Right cardiac atrium (tissue), 5 donors: ENCODE data around the gene ARMH2. TPM values are rescaled to one million over a fixed set of nuclear protein-coding genes. Genes with fewer than 3 reads are reported as not detected.

Source experiments
- ATAC-seq, 2 donors: fragments of 200-7000 bp; cut with Tn5 transposase; one replicate each; pipeline versions ENCODE4 v1.8.0 to v1.9.1; 2020; ENCODE audit warnings: moderate library complexity in 2 of 2, mild to moderate bottlenecking in 1 of 2
- DNase-seq, 3 donors: peaks; one replicate each; pipeline ENCODE4 v3.0.0-alpha.2; 2020
- H3K27ac ChIP-seq: one replicate; pipeline ENCODE4 v1.5.1; 2013; ENCODE audit warnings: mild to moderate bottlenecking, low read length, control low read depth, moderate library complexity
- H3K27me3 ChIP-seq: one replicate; pipeline ENCODE4 v1.6.1; 2013; ENCODE audit not compliant: control insufficient read depth, insufficient read depth
- H3K4me1 ChIP-seq: one replicate; pipeline ENCODE4 v1.6.1; 2013; ENCODE audit warnings: low read length; ENCODE audit not compliant: control insufficient read depth, insufficient read depth
- H3K4me3 ChIP-seq: one replicate; pipeline ENCODE4 v1.5.1; 2013; ENCODE audit warnings: low read length, control low read depth
- H3K9me3 ChIP-seq: one replicate; pipeline ENCODE4 v1.6.1; 2013; ENCODE audit warnings: low read length; ENCODE audit not compliant: control insufficient read depth
- WGBS: extraction: QIAGEN DNeasy Blood & Tissue Kit; methylation state at CpG from one replicate; pipeline ENCODE4 v1.1.7; 2013; 5-methylcytosine and 5-hydroxymethylcytosine counted together
- intact Hi-C, 4 donors: fragments of 100-400 bp; cut with DNase I; formaldehyde crosslinking; loops; one replicate each; pipeline versions ENCODE4 v1.11.0 to v1.14.0; 2022 to 2023
- polyA plus RNA-seq: library from polyadenylated mRNA; stranded (reverse); fragments of 200-250 nt; gene quantifications from one replicate; pipeline ENCODE4 v1.2.3, GENCODE V29; 2013
- total RNA-seq, 4 donors: library from RNA; stranded (reverse); fragmentation: NEBNext Ultra II Directional; extraction: Animal tissue kit (Norgen Biotek cat#: 25700); gene quantifications; one replicate each; pipeline ENCODE4 v1.2.1, GENCODE V29; 2021
- donor health status: healthy with polysubstance abuse.
- donor health status: DM: no; HTN: yes; CAD: no.
- donor health status: DM: no; HTN: no; CAD: no.
- donor health status: DM: no; HTN: yes; CAD: no; lungs with severe emphysema.
- donor health status: DM: yes; HTN: yes; CAD: no.

ARMH2 gene
- total and polyA plus RNA-seq, 5 donors = not detected

- no peaks in the 10 kb centered on the region for H3K27me3 ChIP-seq
- no peak for DNase-seq
- intact Hi-C loops = no loop called here
- 94% methylated on average over 1 of the region's 1 CpG for WGBS
- no peak for ATAC-seq
- no peaks in the 10 kb centered on the region for H3K4me1 ChIP-seq
- H3K9me3 ChIP-seq = no peaks in the 10 kb centered on the region
- H3K27ac ChIP-seq = no peak overlapping the region
- no peak overlapping the region for H3K4me3 ChIP-seq
Measured at GRCh38 chr6:24832794-24833193, 34.1 kb upstream of the ARMH2 start.

DNA sequence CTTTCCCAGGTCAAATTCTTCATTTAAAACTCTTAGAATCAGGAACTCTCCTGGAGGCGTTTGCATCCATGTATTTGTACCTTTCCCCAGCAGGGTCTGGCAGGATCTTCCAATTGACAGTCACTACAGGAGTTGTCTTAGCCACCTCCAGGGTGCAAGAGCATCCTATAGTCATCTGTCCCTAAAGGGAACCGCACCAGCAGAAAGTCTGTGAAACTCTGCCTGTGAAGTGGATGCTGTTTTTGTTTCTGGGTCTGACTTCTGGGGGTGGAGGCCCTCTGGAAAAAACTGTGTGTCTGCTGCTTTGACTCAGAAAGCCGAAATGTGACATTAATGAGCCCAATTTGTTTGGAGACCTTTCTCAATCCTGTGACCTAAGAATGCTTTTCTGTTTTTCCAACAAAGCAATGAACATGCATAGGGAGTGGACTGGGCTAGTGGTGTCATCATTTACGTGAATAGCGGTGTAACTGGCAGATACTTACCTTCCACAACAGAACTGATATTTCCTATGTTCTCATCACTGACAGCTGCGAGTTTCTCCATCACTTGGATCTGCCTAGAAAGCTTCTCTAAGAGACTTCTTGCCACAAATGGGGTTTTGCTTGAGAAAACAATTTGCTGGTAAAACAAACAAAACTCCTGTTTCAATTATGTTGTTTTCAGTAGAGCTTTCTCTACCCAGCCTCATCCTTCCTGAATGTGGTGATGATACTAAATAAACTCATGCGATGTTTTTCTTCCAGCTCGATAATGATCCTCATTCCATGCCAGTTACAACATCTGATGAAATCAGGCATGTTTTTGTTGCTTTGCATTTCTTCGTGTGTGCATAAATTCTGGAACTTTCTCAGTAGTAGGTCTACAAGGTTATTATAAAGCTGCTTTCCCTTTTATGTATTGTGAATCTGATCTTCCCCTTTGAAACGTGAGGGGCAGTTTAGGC is 33.3 kb upstream of the ARMH2 start:
- Histone ChIP-seq H3K27me3 (no peaks in the 10 kb centered on the region), H3K4me1 (no peaks in the 10 kb centered on the region), H3K4me3 (no peak overlapping the region), H3K27ac (no peak overlapping the region), H3K9me3 (no peaks in the 10 kb centered on the region)
- intact Hi-C loops = no loop called here
- no peak for ATAC-seq
- no peak for DNase-seq
- 79% methylated on average over 10 of the region's 10 CpGs for WGBS

- Histone ChIP-seq H3K4me1 (no peaks in the 10 kb centered on the region), H3K9me3 (no peaks in the 10 kb centered on the region), H3K4me3 (no peak overlapping the region), H3K27me3 (no peaks in the 10 kb centered on the region), H3K27ac (no peak overlapping the region)
- DNase-seq (no peak), ATAC-seq (no peak)
- intact Hi-C loops = no loop called here
- 88% methylated on average over 3 of the region's 3 CpGs for WGBS
Measured at GRCh38 chr6:24829657-24830056, 30.9 kb upstream of the ARMH2 start.

- Histone ChIP-seq H3K9me3 (no peaks in the 10 kb centered on the region), H3K27ac (no peak overlapping the region), H3K27me3 (no peaks in the 10 kb centered on the region), H3K4me1 (no peaks in the 10 kb centered on the region), H3K4me3 (no peak overlapping the region)
- intact Hi-C loops = no loop called here
- WGBS = 84% methylated on average over 8 of the region's 8 CpGs
- DNase-seq (no peak), ATAC-seq (no peak)
Measured at GRCh38 chr6:24827970-24828369, 29.3 kb upstream of the ARMH2 start.

DNA sequence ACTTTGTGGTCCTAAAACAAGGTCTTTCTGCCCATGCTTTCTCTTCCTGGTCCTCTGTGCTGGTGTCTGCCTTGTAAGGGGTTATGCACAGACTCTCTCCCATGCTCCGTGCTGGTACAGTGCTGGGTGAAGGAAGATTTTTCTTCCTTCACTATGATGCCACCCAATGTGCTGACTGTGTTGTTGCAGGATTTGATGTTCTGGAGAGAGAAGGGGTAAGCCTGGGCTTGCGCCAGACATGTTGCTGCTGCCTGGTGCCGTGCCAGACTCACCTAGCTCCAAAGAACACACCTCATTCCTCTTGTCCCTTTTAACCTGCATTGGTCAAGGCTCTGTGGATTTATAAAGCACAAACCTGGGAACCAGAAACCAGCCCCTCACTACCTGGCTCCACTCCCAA is 28.4 kb upstream of the ARMH2 start:
- Histone ChIP-seq H3K27me3 (no peaks in the 10 kb centered on the region), H3K4me1 (no peaks in the 10 kb centered on the region), H3K4me3 (no peak overlapping the region), H3K27ac (no peak overlapping the region), H3K9me3 (no peaks in the 10 kb centered on the region)
- no peak for ATAC-seq
- no peak for DNase-seq
- 84% methylated on average over 3 of the region's 3 CpGs for WGBS
- intact Hi-C loops = no loop called here

GRCh38 chr6:24825130-24825630 is 26.5 kb upstream of the ARMH2 start:
- no peaks in the 10 kb centered on the region for H3K9me3 ChIP-seq
- intact Hi-C loops = no loop called here
- no peak overlapping the region for H3K4me3 ChIP-seq
- no peak for ATAC-seq
- H3K27ac ChIP-seq = no peak overlapping the region
- WGBS = 59% methylated on average over 2 of the region's 2 CpGs
- H3K27me3 ChIP-seq = no peaks in the 10 kb centered on the region
- no peaks in the 10 kb centered on the region for H3K4me1 ChIP-seq
- DNase-seq = no peak

DNA sequence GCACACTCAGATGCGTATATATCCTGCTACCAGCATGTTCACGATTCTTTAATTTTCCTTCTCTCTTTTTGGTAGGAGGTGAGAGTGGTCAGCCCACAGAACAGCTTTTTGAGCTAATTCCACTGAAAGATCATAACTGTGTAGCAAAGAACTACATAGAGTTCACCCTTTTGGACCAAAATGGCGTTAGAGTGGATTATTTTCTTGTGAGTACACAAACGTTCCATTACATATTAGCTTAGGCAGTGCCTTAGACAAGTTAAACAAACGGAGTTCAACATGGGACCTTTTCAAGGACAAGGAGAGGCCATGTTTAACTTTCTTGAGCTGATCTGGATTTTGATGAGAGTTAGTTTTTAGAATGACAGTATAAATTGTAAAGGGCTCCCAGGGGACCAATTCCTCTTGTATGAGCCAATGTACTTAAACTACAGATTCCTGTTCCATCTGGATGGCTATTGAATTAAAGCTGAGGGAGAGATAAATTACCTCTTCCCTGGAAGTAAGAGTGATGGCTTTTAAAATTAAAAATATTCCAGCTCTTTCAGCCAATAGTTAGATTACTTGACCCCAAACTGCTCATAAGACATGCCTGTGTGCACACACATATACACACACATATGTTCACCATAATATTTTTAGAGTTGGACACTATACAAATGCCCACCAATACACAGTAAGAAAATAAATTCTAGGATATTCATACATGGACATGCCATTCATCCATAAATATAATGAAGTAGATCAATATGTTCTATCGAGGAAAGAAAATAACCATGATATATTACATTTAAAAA is 25.6 kb upstream of the ARMH2 start:
- Histone ChIP-seq H3K9me3 (no peaks in the 10 kb centered on the region), H3K4me1 (no peaks in the 10 kb centered on the region), H3K27ac (no peak overlapping the region), H3K4me3 (no peak overlapping the region), H3K27me3 (no peaks in the 10 kb centered on the region)
- DNase-seq = no peak
- no peak for ATAC-seq
- intact Hi-C loops = no loop called here
- WGBS = 84% methylated on average over 6 of the region's 6 CpGs

GRCh38 chr6:24823185-24823584 is 24.5 kb upstream of the ARMH2 start:
- intact Hi-C loops = no loop called here
- no peaks in the 10 kb centered on the region for H3K9me3 ChIP-seq
- no peak overlapping the region for H3K27ac ChIP-seq
- ATAC-seq = no peak
- H3K4me1 ChIP-seq = no peaks in the 10 kb centered on the region
- no peak for DNase-seq
- H3K27me3 ChIP-seq = no peaks in the 10 kb centered on the region
- H3K4me3 ChIP-seq = no peak overlapping the region
- WGBS = 81% methylated on average over 2 of the region's 2 CpGs

DNA sequence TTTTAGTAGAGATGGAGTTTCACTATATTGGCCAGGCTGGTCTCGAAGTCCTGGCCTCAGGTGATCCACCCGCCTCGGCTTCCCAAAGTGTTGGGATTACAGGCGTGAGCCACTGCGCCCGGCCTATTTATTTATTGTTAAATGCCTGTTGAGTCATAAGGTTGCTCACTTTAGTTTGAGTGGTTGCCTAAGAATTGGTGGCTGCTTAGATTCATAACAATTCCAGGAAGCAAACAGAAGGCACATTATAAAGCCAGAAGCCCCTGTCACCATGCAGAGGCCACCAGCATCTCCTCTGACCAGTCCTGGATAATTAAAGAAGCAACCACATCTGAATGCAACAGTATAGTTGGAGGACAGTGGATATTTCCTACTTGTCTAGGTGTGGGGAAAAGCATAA is 24.0 kb upstream of the ARMH2 start:
- Histone ChIP-seq H3K4me3 (no peak overlapping the region), H3K4me1 (no peaks in the 10 kb centered on the region), H3K9me3 (no peaks in the 10 kb centered on the region), H3K27ac (no peak overlapping the region), H3K27me3 (no peaks in the 10 kb centered on the region)
- intact Hi-C loops = no loop called here
- WGBS = 94% methylated on average over 6 of the region's 6 CpGs
- DNase-seq (no peak), ATAC-seq (no peak)

DNA sequence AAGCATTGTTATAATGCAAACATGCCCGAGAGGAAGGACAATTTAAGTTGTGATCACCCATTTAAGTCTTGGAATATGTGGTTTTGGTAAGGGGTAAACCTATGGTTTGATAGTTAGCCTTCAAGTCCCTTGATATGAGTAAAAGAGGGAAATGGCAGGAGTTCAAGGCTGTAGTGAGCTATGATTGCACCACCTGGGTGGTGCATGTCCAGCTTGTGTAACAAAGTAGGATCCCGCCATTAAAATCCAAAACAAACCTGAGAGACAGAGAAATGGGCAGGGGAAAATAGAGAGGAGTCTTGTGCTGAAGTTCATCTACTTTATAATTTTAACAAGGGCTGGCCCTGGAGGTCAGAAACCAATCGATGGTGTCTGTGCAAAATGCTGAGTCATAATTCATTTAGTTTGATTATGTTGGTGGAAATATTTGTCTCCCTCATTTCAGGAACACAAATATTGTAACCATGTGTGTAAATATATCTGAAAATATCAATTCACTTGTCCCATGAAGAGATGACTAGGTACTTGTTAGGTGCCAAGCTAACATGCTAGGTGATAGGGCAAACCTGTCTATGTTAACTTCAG is 23.2 kb upstream of the ARMH2 start:
- H3K4me1 ChIP-seq = no peaks in the 10 kb centered on the region
- no peaks in the 10 kb centered on the region for H3K9me3 ChIP-seq
- no peak for ATAC-seq
- no peak overlapping the region for H3K27ac ChIP-seq
- intact Hi-C loops = no loop called here
- H3K4me3 ChIP-seq = no peak overlapping the region
- H3K27me3 ChIP-seq = no peaks in the 10 kb centered on the region
- DNase-seq = no peak
- WGBS = 95% methylated on average over 3 of the region's 3 CpGs

- 97% methylated on average over 2 of the region's 2 CpGs for WGBS
- Histone ChIP-seq H3K4me1 (no peaks in the 10 kb centered on the region), H3K27me3 (no peaks in the 10 kb centered on the region), H3K4me3 (no peak overlapping the region), H3K9me3 (no peaks in the 10 kb centered on the region), H3K27ac (no peak overlapping the region)
- DNase-seq = no peak
- intact Hi-C loops = no loop called here
- ATAC-seq = no peak
Measured at GRCh38 chr6:24818346-24818745, 19.6 kb upstream of the ARMH2 start.
